H1 (cell line): Measurements from ENCODE around the gene PTGFR. TPM values are rescaled to one million over a fixed set of nuclear protein-coding genes. Genes with fewer than 3 reads are reported as not detected.

Experiments
- CTCF ChIA-PET: fragments of 300-600 bp; sonication (Branson Sonifier 250); formaldehyde crosslinking; loops from one replicate; lab custom pipeline; 2021; ENCODE audit not compliant: partially characterized antibody; lab: Charles Lee
- POLR2A ChIA-PET: fragments of 300-600 bp; sonication (Branson Sonifier 250); formaldehyde crosslinking; loops from one replicate; lab custom pipeline; 2021; ENCODE audit warnings: inconsistent platforms; ENCODE audit not compliant: partially characterized antibody; lab: Charles Lee
- DNase-seq, 2 experiments: peaks; one replicate each; pipeline versions ENCODE4 v3.0.0 to v3.0.0-alpha.2; 2010 to 2022; ENCODE audit warnings: low spot score in 2 of 2, low read depth in 1 of 2, mixed read lengths in 1 of 2
- FAIRE-seq: peaks from 2 replicates; lab custom pipeline; 2011; peaks lifted over from hg19 to GRCh38; lab: Jason Lieb, UNC
- H2AFZ ChIP-seq: 2 replicates; pipeline ENCODE4 v1.8.1; 2012; ENCODE audit warnings: low read length, inconsistent platforms
- H2AK5ac ChIP-seq: 2 replicates; pipeline ENCODE4 v1.6.1; 2013; ENCODE audit warnings: low read depth, low read length
- H2BK120ac ChIP-seq: replicated peaks from 2 replicates; pipeline ENCODE3; 2013; ENCODE audit warnings: low read depth, low read length, inconsistent platforms
- H2BK12ac ChIP-seq: 2 replicates; pipeline ENCODE4 v1.6.1; 2013; ENCODE audit warnings: low read depth, low read length
- H2BK15ac ChIP-seq: 2 replicates; pipeline ENCODE4 v1.6.1; 2013; ENCODE audit warnings: low read length
- H2BK20ac ChIP-seq: 2 replicates; pipeline ENCODE4 v1.6.1; 2013; ENCODE audit warnings: low read length
- H2BK5ac ChIP-seq: 2 replicates; pipeline ENCODE4 v1.6.1; 2013; ENCODE audit warnings: low read depth, low read length
- H3K14ac ChIP-seq: 2 replicates; pipeline ENCODE4 v1.6.1; 2013; ENCODE audit warnings: inconsistent platforms; ENCODE audit not compliant: insufficient read length
- H3K18ac ChIP-seq: 2 replicates; pipeline ENCODE4 v1.6.1; 2013; ENCODE audit warnings: low read length; ENCODE audit errors: extremely low read depth
- H3K23ac ChIP-seq: 2 replicates; pipeline ENCODE4 v1.6.1; 2013; ENCODE audit warnings: inconsistent platforms; ENCODE audit not compliant: insufficient read length
- H3K23me2 ChIP-seq: 2 replicates; pipeline ENCODE4 v1.6.1; 2013; ENCODE audit warnings: low read depth, low read length
- H3K27ac ChIP-seq: 2 replicates; pipeline ENCODE4 v1.6.1; 2011; ENCODE audit warnings: low read depth, low read length, inconsistent platforms
- H3K27me3 ChIP-seq, 4 experiments: replicated peaks in 1 of 4; 1 replicate in 1 of 4; 2 replicates in 3 of 4; pipeline versions ENCODE4 v1.6.1 to v1.8.1; 2011 to 2013; ENCODE audit warnings: low read length in 3 of 4, mild to moderate bottlenecking in 3 of 4, inconsistent platforms in 2 of 4, mixed read lengths in 2 of 4, moderate library complexity in 1 of 4; ENCODE audit not compliant: control insufficient read depth in 3 of 4, insufficient read depth in 3 of 4; ENCODE audit errors: extremely low read depth in 1 of 4
- H3K36me3 ChIP-seq, 4 experiments: 2 replicates each; pipeline versions ENCODE4 v1.6.1 to v1.8.1; 2011 to 2013; ENCODE audit warnings: mild to moderate bottlenecking in 4 of 4, low read length in 3 of 4, moderate library complexity in 2 of 4, control low read depth in 1 of 4, inconsistent platforms in 1 of 4; ENCODE audit not compliant: insufficient read depth in 4 of 4, control insufficient read depth in 2 of 4
- H3K4ac ChIP-seq: replicated peaks from 2 replicates; pipeline ENCODE3; 2013; ENCODE audit warnings: low read length, low read depth, mixed read lengths, inconsistent platforms; ENCODE audit not compliant: insufficient read length
- H3K4me1 ChIP-seq, 4 experiments: replicated peaks in 1 of 4; 1 replicate in 1 of 4; 2 replicates in 3 of 4; pipeline versions ENCODE4 v1.6.1 to v1.8.1; 2011 to 2013; ENCODE audit warnings: low read length in 3 of 4, inconsistent platforms in 2 of 4, mixed read lengths in 1 of 4; ENCODE audit not compliant: insufficient read depth in 4 of 4, control insufficient read depth in 3 of 4
- H3K4me2 ChIP-seq, 2 experiments: 2 replicates each; pipeline versions ENCODE4 v1.6.1 to v1.8.1; 2011 to 2013; ENCODE audit warnings: low read depth in 2 of 2, low read length in 2 of 2, control low read depth in 1 of 2, inconsistent platforms in 1 of 2, mild to moderate bottlenecking in 1 of 2; ENCODE audit not compliant: insufficient read depth in 1 of 2
- H3K4me3 ChIP-seq, 4 experiments: fragments of 200-600, 300-600 bp in 1 of 4; sonication (generic), shearing (Covaris generic), sonication (Bioruptor Twin) in 1 of 4; 2 replicates each; pipeline versions ENCODE4 v1.5.1 to v1.8.1; 2011 to 2016; ENCODE audit warnings: low read length in 4 of 4, low read depth in 3 of 4, control low read depth in 2 of 4, inconsistent platforms in 2 of 4, mild to moderate bottlenecking in 2 of 4, mixed read lengths in 1 of 4, moderate library complexity in 1 of 4; ENCODE audit not compliant: insufficient read depth in 2 of 4; ENCODE audit errors: extremely low read depth in 1 of 4
- H3K56ac ChIP-seq: replicated peaks from 2 replicates; pipeline ENCODE3; 2013; ENCODE audit warnings: low read depth, mild to moderate bottlenecking, mixed read lengths, low read length, inconsistent platforms; ENCODE audit not compliant: insufficient read length
- H3K79me1 ChIP-seq: 2 replicates; pipeline ENCODE4 v1.6.1; 2013; ENCODE audit warnings: low read depth, low read length, control low read depth
- H3K79me2 ChIP-seq, 2 experiments: 2 replicates each; pipeline versions ENCODE4 v1.6.1 to v1.8.1; 2012 to 2013; ENCODE audit warnings: low read length in 2 of 2, mild to moderate bottlenecking in 2 of 2, inconsistent platforms in 1 of 2; ENCODE audit not compliant: insufficient read depth in 2 of 2, control insufficient read depth in 1 of 2
- H3K9ac ChIP-seq, 4 experiments: replicated peaks in 1 of 4; 1 replicate in 1 of 4; 2 replicates in 3 of 4; pipeline versions ENCODE4 v1.6.1 to v1.8.1; 2011 to 2013; ENCODE audit warnings: low read depth in 3 of 4, low read length in 3 of 4, control low read depth in 2 of 4, mild to moderate bottlenecking in 2 of 4, moderate library complexity in 2 of 4, inconsistent platforms in 1 of 4; ENCODE audit errors: extremely low read depth in 1 of 4
- H3K9me3 ChIP-seq, 2 experiments: 2 replicates each; pipeline versions ENCODE4 v1.6.1 to v1.8.1; 2012 to 2013; ENCODE audit warnings: mild to moderate bottlenecking in 2 of 2, moderate library complexity in 2 of 2, control low read depth in 1 of 2, inconsistent platforms in 1 of 2, low read depth in 1 of 2, low read length in 1 of 2, mixed read lengths in 1 of 2; ENCODE audit not compliant: insufficient read depth in 2 of 2
- H4K20me1 ChIP-seq, 2 experiments: replicated peaks in 1 of 2; 2 replicates each; pipeline versions ENCODE3 to v1.8.1; 2011 to 2013; ENCODE audit warnings: inconsistent platforms in 2 of 2, low read length in 2 of 2, mild to moderate bottlenecking in 1 of 2; ENCODE audit not compliant: insufficient read depth in 2 of 2, control insufficient read depth in 1 of 2
- H4K5ac ChIP-seq: 2 replicates; pipeline ENCODE4 v1.6.1; 2013; ENCODE audit warnings: low read length, low read depth, mixed read lengths, inconsistent platforms; ENCODE audit not compliant: insufficient read length
- H4K8ac ChIP-seq: 2 replicates; pipeline ENCODE4 v1.8.0; 2013; ENCODE audit warnings: mild to moderate bottlenecking, moderate library complexity, low read length, inconsistent platforms; ENCODE audit not compliant: insufficient read depth; ENCODE audit errors: extremely low read depth
- H4K91ac ChIP-seq: replicated peaks from 2 replicates; pipeline ENCODE3; 2013; ENCODE audit warnings: low read length, mixed read lengths, inconsistent platforms; ENCODE audit not compliant: insufficient read length
- CBX5 ChIP-seq: fragments of 300-800, 300-1000 bp; sonication (generic); IDR thresholded peaks from 2 replicates; pipeline ENCODE4 v1.7.1; 2016; ENCODE audit warnings: antibody characterized with exemption, low read length, low read depth
- CHD1 ChIP-seq: IDR thresholded peaks from 2 replicates; pipeline ENCODE4 v1.6.1; 2012; ENCODE audit warnings: low read depth, low read length, improper control_type of control experiment
- EZH2 ChIP-seq: fragments of 200-600 bp; sonication (generic); IDR thresholded peaks from 2 replicates; pipeline ENCODE4 v1.7.1; 2012; ENCODE audit warnings: low read depth, mild to moderate bottlenecking, moderate library complexity, low read length, inconsistent platforms; ENCODE audit not compliant: severe bottlenecking
- HDAC6 ChIP-seq: IDR thresholded peaks from one replicate; pipeline ENCODE4 v1.7.1; 2012; ENCODE audit warnings: low read depth, mild to moderate bottlenecking, inconsistent platforms, low read length, moderate library complexity
- JUN ChIP-seq: IDR thresholded peaks from 2 replicates; pipeline ENCODE4 v1.6.1; 2011; ENCODE audit warnings: low read depth, mild to moderate bottlenecking, improper control_type of control experiment, low read length
- POLR2A ChIP-seq, 2 experiments: IDR thresholded peaks; 1 replicate in 1 of 2; 2 replicates in 1 of 2; pipeline ENCODE4 v1.6.1; 2011; ENCODE audit warnings: low read depth in 2 of 2, low read length in 2 of 2, mild to moderate bottlenecking in 2 of 2; ENCODE audit errors: control extremely low read depth in 1 of 2
- RXRA ChIP-seq: IDR thresholded peaks from 2 replicates; pipeline ENCODE4 v1.6.1; 2011; ENCODE audit warnings: low read depth, mild to moderate bottlenecking, low read length, moderate library complexity; ENCODE audit not compliant: insufficient read depth
- SP1 ChIP-seq: IDR thresholded peaks from 2 replicates; pipeline ENCODE4 v1.6.1; 2011; ENCODE audit warnings: low read depth, low read length
- TBP ChIP-seq: IDR thresholded peaks from 2 replicates; pipeline ENCODE4 v1.6.1; 2011; ENCODE audit warnings: low read depth, low read length, improper control_type of control experiment
- TCF12 ChIP-seq: IDR thresholded peaks from 2 replicates; pipeline ENCODE4 v1.6.1; 2011; ENCODE audit warnings: low read depth, mild to moderate bottlenecking, low read length
- TEAD4 ChIP-seq: IDR thresholded peaks from 2 replicates; pipeline ENCODE4 v1.6.1; 2012; ENCODE audit warnings: low read depth, low read length, inconsistent platforms, mixed read lengths
- WGBS, 2 experiments: shearing (Covaris generic) in 1 of 2; methylation state at CpG; one replicate each; pipeline versions ENCODE4 v1.1.6 to v1.1.7; 2013 to 2015; ENCODE audit warnings: low lambda C conversion rate in 2 of 2, mixed read lengths in 2 of 2, inconsistent platforms in 1 of 2, low coverage in 1 of 2, missing lambda C conversion rate in 1 of 2; ENCODE audit not compliant: insufficient replicate concordance in 2 of 2, insufficient coverage in 1 of 2, insufficient read length in 1 of 2; ENCODE audit errors: extremely low coverage in 1 of 2, missing lambda C conversion rate in 1 of 2; 5-methylcytosine and 5-hydroxymethylcytosine counted together
- polyA plus RNA-seq, 7 experiments: library from polyadenylated mRNA; depleted of rRNA in 3 of 7; stranded (reverse) in 5 of 7; unstranded in 2 of 7; fragments of >200 nt in 5 of 7; fragments of 200-250 nt in 2 of 7; gene quantifications; 1 replicate in 5 of 7; 2 replicates in 1 of 7; 4 replicates in 1 of 7; pipeline versions ENCODE4 v1.2.1 to v1.2.3, GENCODE V29; 2011 to 2013; ENCODE audit warnings: missing spikeins in 2 of 7, mixed read lengths in 2 of 7
- total RNA-seq: library from RNA; stranded (reverse); fragmentation: NEBNext Ultra II Directional; extraction: Animal tissue kit (Norgen Biotek cat#: 25700); gene quantifications from 2 replicates; pipeline ENCODE4 v1.2.1, GENCODE V29; 2021
- TF ChIP-seq, protein P1 (sequence below): IDR thresholded peaks from 2 replicates; pipeline ENCODE4 v1.6.1; 2012; ENCODE audit warnings: low read length, inconsistent platforms
- TF ChIP-seq, protein P2 (sequence below): IDR thresholded peaks from 2 replicates; pipeline ENCODE4 v1.6.1; 2012; ENCODE audit warnings: inconsistent platforms

PTGFR gene
- total and polyA plus RNA-seq, 2 of the 8 experiments (the other 6 are each of a cell fraction or from before 2014, with no cell fraction given), result 0.02 TPM; not detected in 1

DNA sequence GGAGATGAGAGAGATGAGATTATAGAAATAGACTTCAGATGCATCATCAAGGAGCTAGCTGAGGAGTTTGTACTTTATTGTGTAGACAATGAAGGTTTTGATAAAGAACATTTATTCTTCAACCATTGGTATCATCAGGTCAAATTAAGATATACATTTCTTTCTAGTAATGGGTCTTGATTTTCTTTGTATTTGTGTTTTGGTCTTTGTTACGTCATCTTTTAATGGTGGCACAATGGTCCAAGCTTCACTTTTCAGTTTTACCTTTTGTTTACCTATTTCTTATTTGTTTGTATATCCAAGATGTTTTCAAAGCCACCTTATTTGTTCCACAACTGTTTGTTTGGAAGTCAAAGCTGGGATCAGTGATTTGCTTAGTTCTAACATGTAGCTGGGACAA, 44.5 kb downstream of the PTGFR start:
- H3K4me3 ChIP-seq, result no peak overlapping the region
- CTCF ChIA-PET, result interaction anchor here (1.1 to 1.4 kb wide), 2 partner anchors 179 to 202 kb away, joined by 3 read pairs; no protein-coding TSS in a partner anchor
- no peak overlapping the region for H3K4me2 ChIP-seq
- no peak overlapping the region for H3K56ac ChIP-seq
- no peak overlapping the region for H2AK5ac ChIP-seq
- no peaks in the 10 kb centered on the region for H3K27me3 ChIP-seq
- no peaks in the 10 kb centered on the region for H3K23me2 ChIP-seq
- H3K23ac ChIP-seq, result no peak overlapping the region
- no peak overlapping the region for H2BK15ac ChIP-seq
- no peak overlapping the region for H2BK5ac ChIP-seq
- 71% methylated on average over 1 of the region's 1 CpG; no CpG with 5 or more reads in 1 of the 2 experiments for WGBS, 2 experiments
- no peak overlapping the region for H3K14ac ChIP-seq
- H3K4ac ChIP-seq, result no peak overlapping the region
- H3K36me3 ChIP-seq, result no peaks in the 10 kb centered on the region
- H4K20me1 ChIP-seq, result no peaks in the 10 kb centered on the region
- no peak overlapping the region for H2AFZ ChIP-seq
- no peak overlapping the region for H2BK12ac ChIP-seq
- no peak overlapping the region for H3K18ac ChIP-seq
- TF ChIP-seq EZH2 (no peak), TBP (no peak), TEAD4 (no peak), POLR2A (IDR thresholded peaks at IDR 0.05; ENCODE audit: control extremely low read depth in 1 of 2, low read depth in 2 of 2, low read length in 2 of 2) (no peak), RXRA (no peak), JUN (no peak), CHD1 (no peak), SP1 (no peak), TCF12 (no peak), CBX5 (no peak), HDAC6 (no peak)
- TF ChIP-seq, protein P1, sequence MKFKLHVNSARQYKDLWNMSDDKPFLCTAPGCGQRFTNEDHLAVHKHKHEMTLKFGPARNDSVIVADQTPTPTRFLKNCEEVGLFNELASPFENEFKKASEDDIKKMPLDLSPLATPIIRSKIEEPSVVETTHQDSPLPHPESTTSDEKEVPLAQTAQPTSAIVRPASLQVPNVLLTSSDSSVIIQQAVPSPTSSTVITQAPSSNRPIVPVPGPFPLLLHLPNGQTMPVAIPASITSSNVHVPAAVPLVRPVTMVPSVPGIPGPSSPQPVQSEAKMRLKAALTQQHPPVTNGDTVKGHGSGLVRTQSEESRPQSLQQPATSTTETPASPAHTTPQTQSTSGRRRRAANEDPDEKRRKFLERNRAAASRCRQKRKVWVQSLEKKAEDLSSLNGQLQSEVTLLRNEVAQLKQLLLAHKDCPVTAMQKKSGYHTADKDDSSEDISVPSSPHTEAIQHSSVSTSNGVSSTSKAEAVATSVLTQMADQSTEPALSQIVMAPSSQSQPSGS, result no peak
- TF ChIP-seq, protein P2, sequence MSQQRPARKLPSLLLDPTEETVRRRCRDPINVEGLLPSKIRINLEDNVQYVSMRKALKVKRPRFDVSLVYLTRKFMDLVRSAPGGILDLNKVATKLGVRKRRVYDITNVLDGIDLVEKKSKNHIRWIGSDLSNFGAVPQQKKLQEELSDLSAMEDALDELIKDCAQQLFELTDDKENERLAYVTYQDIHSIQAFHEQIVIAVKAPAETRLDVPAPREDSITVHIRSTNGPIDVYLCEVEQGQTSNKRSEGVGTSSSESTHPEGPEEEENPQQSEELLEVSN, result no peak
- TF ChIP-seq, all 59 proteins: peak for 0
- Histone ChIP-seq H3K9me3 (no peaks in the 10 kb centered on the region), H3K79me1 (no peaks in the 10 kb centered on the region), H3K79me2 (no peaks in the 10 kb centered on the region), H2BK120ac (no peak overlapping the region), H4K5ac (no peak overlapping the region), H3K4me1 (no peaks in the 10 kb centered on the region), H3K9ac (no peak overlapping the region), H4K8ac (no peak overlapping the region), H2BK20ac (no peak overlapping the region), H4K91ac (no peak overlapping the region), H3K27ac (no peak overlapping the region)
- FAIRE-seq, result no peak
- DNase-seq, result no peak
- POLR2A ChIA-PET, result interaction anchor here (1.5 kb wide), 1 partner anchor 19 kb away, joined by 3 read pairs; no protein-coding TSS in a partner anchor
